GM12801 (cell line): ENCODE measurements around the gene FASN.

Source experiments
- TF ChIP-seq, protein P1 (sequence below): IDR thresholded peaks from one replicate; pipeline ENCODE4 v1.5.1; 2011; ENCODE audit warnings: control low read depth; ENCODE audit not compliant: insufficient read length; ENCODE audit errors: extremely low read depth

The FASN gene

DNA sequence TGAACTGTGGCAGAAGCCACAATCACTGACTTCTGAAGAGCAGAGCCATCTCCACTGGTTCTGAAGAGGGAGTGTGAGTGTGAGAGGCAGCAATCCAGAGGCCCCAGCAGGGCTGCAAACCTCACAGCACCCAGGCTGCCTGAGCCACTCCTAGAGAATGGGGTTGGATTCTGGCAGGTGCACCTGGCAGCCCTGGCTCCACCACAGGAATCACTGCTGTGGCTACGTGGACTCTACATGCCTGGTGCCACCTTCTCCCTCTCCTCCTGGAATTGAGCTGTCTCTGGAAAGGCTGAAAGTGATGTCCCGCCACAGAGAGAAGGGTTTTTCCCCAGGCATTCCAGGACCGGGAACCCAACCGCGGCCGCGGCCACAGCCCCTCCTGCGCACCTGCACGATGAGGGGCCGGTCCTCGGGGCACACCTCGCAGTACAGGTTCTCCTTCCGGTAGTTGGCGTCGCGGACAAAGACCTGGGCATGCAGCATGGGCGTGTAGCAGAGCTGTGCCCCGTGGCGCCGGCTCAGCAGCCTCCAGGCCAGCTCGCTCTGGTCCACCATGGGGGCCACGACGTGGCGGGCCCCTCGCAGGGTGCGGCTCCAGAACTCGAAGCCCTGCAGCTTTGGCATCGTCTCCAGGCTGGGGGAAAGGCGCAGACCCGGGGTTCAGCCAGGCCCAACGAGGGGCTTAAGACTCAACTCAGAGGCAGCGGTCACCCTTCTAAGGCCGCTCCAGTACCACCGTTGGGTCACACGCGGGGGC, 33.4 kb downstream of the FASN start:
- TF ChIP-seq, protein P1, sequence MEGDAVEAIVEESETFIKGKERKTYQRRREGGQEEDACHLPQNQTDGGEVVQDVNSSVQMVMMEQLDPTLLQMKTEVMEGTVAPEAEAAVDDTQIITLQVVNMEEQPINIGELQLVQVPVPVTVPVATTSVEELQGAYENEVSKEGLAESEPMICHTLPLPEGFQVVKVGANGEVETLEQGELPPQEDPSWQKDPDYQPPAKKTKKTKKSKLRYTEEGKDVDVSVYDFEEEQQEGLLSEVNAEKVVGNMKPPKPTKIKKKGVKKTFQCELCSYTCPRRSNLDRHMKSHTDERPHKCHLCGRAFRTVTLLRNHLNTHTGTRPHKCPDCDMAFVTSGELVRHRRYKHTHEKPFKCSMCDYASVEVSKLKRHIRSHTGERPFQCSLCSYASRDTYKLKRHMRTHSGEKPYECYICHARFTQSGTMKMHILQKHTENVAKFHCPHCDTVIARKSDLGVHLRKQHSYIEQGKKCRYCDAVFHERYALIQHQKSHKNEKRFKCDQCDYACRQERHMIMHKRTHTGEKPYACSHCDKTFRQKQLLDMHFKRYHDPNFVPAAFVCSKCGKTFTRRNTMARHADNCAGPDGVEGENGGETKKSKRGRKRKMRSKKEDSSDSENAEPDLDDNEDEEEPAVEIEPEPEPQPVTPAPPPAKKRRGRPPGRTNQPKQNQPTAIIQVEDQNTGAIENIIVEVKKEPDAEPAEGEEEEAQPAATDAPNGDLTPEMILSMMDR: no peak

DNA sequence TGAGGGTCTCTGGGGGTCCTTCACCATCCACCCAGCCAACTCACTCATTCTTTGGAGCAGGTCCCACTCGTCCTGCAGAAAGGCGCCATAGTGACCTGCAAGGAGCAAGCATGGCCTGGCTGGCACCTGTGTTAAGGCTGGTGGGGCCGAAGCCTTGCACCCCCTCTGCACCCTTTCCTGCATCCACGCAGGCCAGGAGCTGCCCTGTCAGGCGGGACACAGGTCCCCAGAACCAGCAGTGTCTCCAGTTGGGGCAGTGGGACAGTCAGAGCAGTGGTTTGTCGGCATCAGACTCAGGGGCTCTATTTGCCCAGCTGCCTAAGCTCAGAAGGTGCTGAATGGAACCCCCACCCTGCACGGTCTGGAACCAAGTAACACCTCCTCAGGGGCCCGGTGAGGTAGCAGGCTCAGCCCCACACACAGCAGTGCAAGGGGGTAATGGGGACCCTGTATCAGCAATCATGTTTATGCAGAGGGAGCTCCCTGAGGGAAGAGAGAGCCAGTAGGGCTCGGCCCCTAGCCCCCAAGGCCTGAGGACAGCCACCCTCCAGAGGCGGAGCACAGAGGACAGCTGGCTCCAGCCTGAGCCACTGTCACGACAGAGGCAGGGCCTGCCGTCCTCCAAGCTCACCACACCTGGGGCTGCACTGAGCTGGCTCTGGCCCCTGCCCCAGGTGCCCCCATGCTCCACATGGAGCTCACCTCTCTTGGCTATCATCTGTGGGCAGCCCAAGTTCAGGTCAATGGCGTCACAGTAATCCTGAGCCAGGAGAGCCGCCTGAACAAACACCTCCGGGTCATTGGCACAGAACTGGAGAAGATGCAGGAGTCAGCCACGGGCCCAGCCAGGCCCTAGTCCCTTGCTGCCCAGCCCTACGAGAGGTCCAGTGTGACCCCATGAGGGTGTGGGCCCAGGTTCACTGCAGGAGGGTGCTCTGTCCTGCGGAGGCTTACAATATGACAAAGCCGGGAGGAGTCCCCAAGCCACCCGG, 34.3 kb downstream of the FASN start:
- TF ChIP-seq, protein P1: no peak

DNA sequence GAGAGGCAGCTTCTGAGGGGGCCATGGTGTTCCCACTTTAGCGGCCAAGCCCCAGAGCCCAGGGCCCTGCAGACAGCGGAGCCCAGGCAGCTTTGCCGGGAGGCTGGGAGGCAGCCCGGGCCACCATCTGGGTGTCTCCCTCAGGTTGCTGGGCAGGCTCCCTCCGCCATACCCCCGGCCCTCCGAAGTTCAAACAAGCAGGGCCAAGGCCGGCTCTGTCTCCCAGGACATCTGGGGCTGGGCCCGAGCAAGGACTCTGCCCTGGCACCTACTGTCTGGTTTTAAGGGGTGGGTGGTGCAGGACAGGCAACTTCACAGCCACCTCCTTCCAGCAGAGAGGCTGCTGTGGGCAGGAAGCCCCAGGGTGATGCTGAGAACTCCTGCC, 35.1 kb downstream of the FASN start:
- TF ChIP-seq, protein P1: no peak

DNA sequence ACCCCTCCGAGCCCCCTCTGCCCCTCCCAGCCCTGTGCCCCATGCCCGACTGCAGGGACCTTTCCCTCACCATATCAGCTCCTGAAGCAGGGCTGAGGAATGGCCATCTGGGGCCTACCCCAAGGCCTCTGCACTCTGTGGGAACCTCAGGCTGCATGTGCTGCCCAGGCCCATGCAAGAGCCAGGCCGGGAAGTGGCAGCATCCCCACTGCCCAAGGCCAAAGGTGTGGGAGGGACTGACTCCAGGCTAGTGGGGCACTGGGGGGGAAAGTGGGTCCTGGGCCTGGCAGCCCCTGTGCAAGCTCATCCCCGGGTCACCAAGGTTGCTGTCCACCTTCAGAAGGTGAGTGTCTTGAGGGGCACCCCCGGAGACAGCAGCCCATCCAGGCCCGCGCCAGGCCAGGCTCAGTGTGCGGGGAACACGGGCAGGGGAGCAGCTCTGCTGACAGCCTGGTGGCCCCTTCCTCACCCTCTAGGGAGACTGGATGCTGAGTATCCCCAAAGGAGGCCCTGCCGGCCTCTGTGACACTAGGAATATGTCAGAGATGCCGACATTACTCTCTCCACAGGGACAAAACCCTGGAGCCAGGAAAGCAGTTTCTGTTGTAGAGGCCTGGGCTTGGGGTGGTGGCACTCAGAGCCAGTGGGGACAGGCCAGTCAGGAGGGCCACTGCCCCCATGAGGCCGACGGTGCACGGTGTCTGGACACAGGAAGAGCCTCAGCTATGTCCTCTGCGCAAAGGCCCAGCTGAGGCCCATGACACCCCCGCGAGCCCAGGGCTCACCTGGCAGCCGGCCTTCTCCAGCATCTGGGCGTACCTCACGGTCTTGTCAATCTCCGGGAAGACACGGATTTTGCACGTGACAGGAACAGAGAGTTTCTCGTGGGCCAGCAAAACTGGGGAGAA, 35.7 kb downstream of the FASN start:
- TF ChIP-seq, protein P1: no peak

DNA sequence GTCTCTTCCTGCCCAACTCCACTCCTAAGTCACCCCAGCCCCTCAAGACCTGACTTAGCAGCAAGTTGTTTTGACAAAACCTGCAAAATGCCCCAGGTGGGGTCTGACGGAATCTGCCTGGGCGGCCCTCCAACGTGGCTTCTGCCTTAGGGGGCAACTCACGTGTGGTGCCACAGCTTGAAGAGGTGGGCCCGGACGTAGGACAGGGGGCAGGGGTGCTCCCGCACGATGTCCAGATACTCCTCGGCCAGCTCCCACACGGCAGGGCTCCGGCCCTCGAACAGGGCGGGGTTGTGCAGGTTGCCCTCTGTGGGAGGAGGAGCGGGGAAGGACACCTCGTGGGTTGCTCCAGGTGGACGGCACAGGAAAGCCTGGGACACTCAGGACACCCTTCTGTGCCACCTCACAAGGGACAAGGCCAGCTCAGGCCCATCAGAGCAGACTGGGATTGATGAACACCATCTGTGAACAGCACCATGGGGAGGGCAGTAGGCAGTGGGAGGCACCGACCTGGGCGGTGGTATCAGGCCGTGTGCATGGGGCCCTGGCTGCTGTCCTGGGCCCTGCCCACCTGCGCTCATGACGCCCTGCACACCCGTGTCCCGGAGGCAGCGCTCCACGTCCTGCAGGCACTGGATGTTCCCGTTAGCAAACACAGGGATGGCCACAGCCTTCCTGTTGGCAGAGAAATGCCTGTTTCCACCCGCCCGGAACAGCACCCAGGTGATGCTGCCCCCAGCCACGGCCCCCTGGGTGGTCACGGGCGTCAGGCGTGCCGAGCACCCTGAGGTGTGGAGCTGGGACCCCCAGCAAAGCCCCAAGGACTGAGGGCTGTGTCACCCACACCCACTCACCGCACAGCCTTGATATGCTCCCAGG, 36.8 kb downstream of the FASN start:
- TF ChIP-seq, protein P1: no peak

DNA sequence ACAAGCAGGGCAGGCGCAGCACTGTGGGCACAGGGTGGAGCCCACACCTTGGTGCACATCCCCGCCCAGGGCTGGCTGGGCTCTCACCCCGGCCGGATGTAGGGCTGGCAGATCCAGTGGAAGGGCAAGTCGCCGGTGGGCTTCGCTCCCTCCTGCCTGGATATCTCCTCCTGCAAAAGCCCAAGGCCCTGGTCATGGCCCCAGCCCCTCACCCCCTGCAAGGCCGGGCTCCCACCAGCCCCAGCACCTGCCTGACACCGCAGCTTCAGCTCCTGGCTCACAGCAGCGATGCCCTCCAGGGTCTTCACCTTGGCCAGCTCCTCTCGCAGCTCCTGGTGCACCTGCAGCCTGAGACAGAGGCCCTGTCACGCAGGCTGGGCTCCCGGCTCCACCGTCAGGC, 37.4 kb downstream of the FASN start:
- TF ChIP-seq, protein P1: no peak
